Prostate gland (tissue), 2 donors: Measurements from ENCODE around the gene SERTM2.

Source experiments
- CTCF ChIP-seq, 4 experiments: fragments of 200-600 bp in 2 of 4; fragments of 450-650 bp in 2 of 4; sonication (generic) in 2 of 4; IDR thresholded peaks; 1 replicate in 3 of 4; 2 replicates in 1 of 4; pipeline ENCODE4 v1.5.1; 2016 to 2019; ENCODE audit warnings: antibody characterized with exemption in 4 of 4, mild to moderate bottlenecking in 2 of 4, moderate library complexity in 2 of 4
- POLR2AphosphoS5 ChIP-seq: sonication (generic); formaldehyde crosslinking; IDR thresholded peaks from one replicate; pipeline ENCODE4 v1.6.1; 2017; ENCODE audit warnings: antibody characterized with exemption

DNA sequence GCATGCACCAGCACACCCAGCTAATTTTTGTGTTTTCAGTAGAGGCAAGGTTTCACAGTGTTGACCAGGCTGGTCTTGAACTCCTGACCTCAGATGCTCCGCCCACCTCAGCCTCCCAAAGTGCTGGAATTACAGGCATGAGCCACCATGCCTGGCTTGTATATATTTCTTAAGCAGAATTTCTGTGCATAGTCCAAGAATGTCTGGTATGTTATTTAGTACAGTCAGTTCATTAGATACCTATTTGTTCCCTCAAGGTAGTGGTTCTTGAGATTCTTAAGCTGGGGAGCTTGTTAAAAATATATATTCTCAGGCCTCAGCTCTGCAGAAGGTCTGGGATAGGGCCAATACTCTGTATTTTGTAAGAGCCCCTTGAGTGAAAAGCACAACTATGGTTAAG lies 4.6 kb upstream of the SERTM2 start:
- TF ChIP-seq POLR2AphosphoS5 = no peak
- TF ChIP-seq CTCF (IDR thresholded peaks at IDR 0.05) = no peak
